Ishikawa (cell line): ENCODE data around the gene KDM5B.

Experiments used
- FOXM1 ChIP-seq: IDR thresholded peaks from 2 replicates; pipeline ENCODE4 v1.6.1; 2012; ENCODE audit warnings: low read depth, borderline replicate concordance
- TAF1 ChIP-seq: IDR thresholded peaks from 2 replicates; pipeline ENCODE4 v1.6.1; 2012; ENCODE audit warnings: low read depth, mild to moderate bottlenecking
- TF ChIP-seq, protein P1 (sequence below): IDR thresholded peaks from 2 replicates; pipeline ENCODE4 v1.6.1; 2012
- TF ChIP-seq, protein P2 (sequence below): IDR thresholded peaks from 2 replicates; pipeline ENCODE4 v1.6.1; 2012; ENCODE audit warnings: low read depth, mild to moderate bottlenecking

DNA sequence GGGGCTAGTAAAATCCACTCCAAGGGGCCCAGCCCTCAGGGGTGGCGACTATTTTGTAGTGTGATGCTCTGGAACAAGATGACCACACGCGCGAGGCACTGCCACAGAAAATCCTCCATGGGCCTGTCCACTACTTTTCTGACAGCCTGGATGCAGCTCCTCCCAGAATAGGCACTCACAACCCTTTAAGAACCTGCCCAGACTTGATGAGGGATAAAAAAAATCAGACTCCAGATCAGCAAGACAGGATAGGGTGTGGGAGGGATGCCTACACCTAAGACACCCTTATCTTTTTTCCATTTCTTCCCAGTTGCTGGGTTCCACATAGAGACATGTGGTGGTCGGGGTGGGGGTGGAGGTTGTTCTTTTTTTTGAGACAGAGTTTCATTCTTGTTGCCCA, 36.0 kb upstream of the KDM5B start:
- TF ChIP-seq FOXM1 (no peak), TAF1 (no peak)
- TF ChIP-seq, protein P1, sequence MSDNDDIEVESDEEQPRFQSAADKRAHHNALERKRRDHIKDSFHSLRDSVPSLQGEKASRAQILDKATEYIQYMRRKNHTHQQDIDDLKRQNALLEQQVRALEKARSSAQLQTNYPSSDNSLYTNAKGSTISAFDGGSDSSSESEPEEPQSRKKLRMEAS = no peak
- TF ChIP-seq, protein P2, sequence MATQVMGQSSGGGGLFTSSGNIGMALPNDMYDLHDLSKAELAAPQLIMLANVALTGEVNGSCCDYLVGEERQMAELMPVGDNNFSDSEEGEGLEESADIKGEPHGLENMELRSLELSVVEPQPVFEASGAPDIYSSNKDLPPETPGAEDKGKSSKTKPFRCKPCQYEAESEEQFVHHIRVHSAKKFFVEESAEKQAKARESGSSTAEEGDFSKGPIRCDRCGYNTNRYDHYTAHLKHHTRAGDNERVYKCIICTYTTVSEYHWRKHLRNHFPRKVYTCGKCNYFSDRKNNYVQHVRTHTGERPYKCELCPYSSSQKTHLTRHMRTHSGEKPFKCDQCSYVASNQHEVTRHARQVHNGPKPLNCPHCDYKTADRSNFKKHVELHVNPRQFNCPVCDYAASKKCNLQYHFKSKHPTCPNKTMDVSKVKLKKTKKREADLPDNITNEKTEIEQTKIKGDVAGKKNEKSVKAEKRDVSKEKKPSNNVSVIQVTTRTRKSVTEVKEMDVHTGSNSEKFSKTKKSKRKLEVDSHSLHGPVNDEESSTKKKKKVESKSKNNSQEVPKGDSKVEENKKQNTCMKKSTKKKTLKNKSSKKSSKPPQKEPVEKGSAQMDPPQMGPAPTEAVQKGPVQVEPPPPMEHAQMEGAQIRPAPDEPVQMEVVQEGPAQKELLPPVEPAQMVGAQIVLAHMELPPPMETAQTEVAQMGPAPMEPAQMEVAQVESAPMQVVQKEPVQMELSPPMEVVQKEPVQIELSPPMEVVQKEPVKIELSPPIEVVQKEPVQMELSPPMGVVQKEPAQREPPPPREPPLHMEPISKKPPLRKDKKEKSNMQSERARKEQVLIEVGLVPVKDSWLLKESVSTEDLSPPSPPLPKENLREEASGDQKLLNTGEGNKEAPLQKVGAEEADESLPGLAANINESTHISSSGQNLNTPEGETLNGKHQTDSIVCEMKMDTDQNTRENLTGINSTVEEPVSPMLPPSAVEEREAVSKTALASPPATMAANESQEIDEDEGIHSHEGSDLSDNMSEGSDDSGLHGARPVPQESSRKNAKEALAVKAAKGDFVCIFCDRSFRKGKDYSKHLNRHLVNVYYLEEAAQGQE = no peak
